Left cardiac atrium (tissue), 4 donors: Measurements from ENCODE around the gene RASGRP2. TPM values are rescaled to one million over a fixed set of nuclear protein-coding genes. Genes with fewer than 3 reads are reported as not detected.
A peak's percentile ranks its signal among the peaks of the same experiment; 100 is the strongest.

Source experiments
- ATAC-seq, 2 donors: fragments of 200-7000 bp; cut with Tn5 transposase; one replicate each; pipeline ENCODE4 v1.9.1; 2020; ENCODE audit warnings: mild to moderate bottlenecking in 2 of 2, moderate library complexity in 2 of 2
- DNase-seq: peaks from one replicate; pipeline ENCODE4 v3.0.0-alpha.2; 2020
- intact Hi-C, 2 donors: fragments of 100-400 bp; cut with DNase I; formaldehyde crosslinking; loops; one replicate each; pipeline versions ENCODE4 v1.14.1 to v1.15.1; 2022 to 2023
- total RNA-seq, 2 donors: library from RNA; stranded (reverse); fragmentation: NEBNext Ultra II Directional; extraction: Animal tissue kit (Norgen Biotek cat#: 25700); gene quantifications; one replicate each; pipeline ENCODE4 v1.2.1, GENCODE V29; 2021
- donor health status: DM: no; HTN: yes; CAD: no.
- donor health status: DM: no; HTN: yes; CAD: no; lungs with severe emphysema.
- donor health status: DM: yes; HTN: yes; CAD: no.
- donor health status: Dilated cardiomyopathy.

RASGRP2 gene
- total RNA-seq, 2 donors from 2014 or later = 25.3 to 37.1 TPM

GRCh38 chr11:64746486-64746885, 2.5 kb upstream of the RASGRP2 start:
- ATAC-seq (no peak), DNase-seq (no peak)
- intact Hi-C loops = no loop called here

- intact Hi-C loops = no loop called here
- ATAC-seq (peak; percentile 67 to 85), DNase-seq (peak; percentile 93)
These were observed 1.8 kb upstream of the RASGRP2 start for GRCh38 chr11:64745521-64746328.

- intact Hi-C loops = no loop called here
- ATAC-seq (peak; percentile 9 to 10), DNase-seq (peak; percentile 84)
These were observed 1.2 kb upstream of the RASGRP2 start for GRCh38 chr11:64745189-64745520.

GRCh38 chr11:64744544-64745188, 724 bp upstream of the RASGRP2 start:
- ATAC-seq (no peak), DNase-seq (peak; percentile 36)
- intact Hi-C loops = no loop called here

DNA sequence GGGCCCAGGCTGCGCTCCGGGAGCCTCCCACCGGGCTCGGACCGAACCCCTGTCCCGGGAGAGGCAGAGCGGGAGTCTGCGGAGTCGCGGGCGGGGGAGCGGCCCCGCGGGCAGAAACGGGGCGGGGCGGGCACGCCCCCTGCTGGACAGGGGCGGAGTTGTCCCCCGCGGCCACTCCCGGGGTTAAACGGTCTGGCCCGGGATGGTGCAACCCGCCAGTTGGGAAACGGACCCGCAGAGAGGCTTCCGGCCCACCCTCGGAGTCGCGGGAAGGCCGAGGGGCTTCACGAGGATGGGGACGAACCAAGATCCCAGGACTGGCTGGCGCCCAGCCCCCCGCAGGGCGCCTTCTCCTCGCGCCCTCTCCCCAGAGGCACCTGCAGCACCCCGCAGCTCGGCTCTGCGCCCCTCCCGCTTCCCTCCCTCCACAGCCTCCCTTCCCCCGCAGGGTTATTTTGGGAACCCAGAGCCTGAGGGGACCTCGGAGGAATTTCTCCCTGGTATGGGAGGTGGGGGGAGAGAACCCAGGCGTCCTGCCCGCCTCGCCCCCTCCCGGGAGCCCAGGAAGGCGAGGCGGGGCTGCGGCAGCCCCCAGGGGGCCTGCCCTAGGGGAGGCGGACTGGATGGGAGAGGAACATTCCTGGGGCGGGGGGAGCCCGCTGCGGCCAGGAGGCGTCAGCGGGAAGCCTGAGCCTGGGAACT, 902 bp downstream of the RASGRP2 start:
- peak; percentile 84 for DNase-seq
- ATAC-seq = peak; percentile 51
- intact Hi-C loops = no loop called here

DNA sequence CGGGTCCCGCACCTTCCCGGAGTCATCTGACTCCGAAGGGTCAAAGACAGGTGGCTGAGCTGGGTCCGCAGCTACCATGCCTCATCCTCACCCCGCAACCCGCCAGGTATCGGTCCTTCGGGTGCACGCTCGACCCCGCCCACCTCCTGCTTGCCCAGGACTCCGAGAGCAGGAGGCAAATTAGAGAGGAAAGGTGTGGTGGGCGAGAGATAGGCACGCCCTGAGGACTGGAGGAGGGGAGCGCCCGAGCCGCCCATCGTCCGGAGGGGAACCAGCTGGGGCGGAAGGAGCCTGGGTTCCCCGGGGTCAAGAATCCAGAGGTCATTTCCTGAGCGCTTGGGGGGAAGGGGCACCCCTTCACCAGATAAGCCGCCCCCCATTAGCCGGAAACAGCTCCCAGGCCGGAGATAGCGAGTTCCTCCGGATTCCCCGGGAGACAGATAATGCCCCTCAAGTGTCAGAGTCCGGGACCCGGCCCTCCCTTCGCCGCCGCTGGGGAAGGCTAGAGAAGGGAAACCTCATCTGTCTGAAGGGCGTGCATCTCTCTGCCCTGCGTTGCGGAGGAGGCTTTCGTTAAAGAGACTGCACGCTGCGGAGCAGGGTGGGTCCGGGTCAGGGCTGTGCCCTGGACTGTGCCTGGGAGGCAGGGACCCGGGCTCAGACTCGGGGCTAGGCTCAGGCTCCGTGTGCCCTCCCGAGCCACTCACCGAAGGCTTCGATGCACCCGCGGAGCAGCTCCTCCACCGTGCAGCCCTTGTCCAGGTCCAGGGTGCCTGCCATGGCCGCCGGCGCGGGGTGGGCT, 1.7 kb downstream of the RASGRP2 start:
- ATAC-seq = peak; percentile 2 to 3
- peak; percentile 61 for DNase-seq
- intact Hi-C loops = no loop called here

GRCh38 chr11:64741375-64742086, 2.4 kb downstream of the RASGRP2 start:
- no peak for DNase-seq
- intact Hi-C loops = no loop called here
- no peak for ATAC-seq

DNA sequence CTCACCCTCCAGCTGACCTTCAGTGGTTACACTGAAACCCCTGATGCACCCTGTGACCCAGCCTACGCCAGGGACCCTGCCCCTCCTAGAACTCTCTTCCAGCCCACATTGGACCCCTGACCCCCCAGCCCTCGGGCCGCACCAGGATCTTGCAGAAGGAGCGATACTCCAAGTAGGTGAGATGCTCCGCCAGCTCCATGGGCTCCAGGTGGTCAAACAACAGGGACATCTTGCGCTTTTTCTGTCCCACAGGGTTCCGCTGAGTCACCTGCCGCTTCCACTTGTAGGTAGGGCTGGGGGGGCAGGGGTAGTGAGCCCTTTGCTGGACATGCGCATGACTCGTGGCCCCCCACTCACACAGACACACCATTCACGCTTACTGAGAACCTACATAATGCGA, 4.1 kb downstream of the RASGRP2 start:
- intact Hi-C loops = no loop called here
- no peak for ATAC-seq
- no peak for DNase-seq

- intact Hi-C loops = no loop called here
- no peak for DNase-seq
- ATAC-seq = no peak
These were observed 7.3 kb downstream of the RASGRP2 start for GRCh38 chr11:64736654-64737053.

- intact Hi-C loops = no loop called here
- ATAC-seq (no peak), DNase-seq (no peak)
These were observed 8.2 kb downstream of the RASGRP2 start for GRCh38 chr11:64735725-64736259.

DNA sequence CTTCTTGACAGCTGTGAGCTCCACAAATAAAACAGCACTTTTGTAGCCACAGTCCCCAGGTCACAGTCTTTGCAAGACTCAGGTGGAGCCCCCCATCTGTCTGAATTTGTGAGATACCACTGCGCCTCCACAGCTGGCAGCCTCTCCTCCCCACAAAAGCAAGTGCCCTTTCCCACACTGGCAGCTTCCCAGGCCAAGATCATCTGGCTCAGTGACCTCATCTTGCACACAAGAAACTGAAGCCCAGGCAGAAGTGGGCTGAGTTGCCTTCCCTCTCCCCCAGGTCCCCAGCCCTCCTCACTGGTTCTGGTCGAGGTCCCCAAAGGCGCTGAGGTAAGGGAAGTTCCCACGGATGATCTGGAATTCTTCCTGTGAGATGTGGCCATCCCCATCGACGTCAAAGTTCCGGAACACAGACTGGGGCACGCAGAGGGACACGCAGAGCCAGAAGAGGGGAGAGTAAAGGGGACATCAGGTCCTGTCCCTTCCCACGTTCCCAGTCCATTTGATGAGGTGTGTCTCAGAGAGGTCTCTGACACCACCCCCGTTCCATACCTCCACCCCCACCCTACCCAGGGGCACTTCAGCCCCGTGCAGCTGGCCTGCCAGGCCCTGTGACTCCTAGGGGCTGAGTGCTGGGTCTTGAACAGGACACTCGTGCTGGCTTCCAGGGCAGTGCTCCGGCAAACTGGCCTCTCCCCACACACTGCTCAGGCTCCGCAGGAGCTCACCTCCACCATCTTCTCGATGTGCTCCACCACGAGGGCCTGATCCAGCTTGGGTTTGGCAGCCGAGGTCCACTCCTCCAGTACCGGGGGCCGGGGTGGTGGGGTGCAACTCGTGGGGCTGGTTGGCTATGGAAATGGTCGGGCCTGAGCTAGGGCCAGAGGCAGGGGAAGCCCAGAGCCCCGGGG, 8.9 kb downstream of the RASGRP2 start:
- ATAC-seq (no peak), DNase-seq (no peak)
- intact Hi-C loops = no loop called here

DNA sequence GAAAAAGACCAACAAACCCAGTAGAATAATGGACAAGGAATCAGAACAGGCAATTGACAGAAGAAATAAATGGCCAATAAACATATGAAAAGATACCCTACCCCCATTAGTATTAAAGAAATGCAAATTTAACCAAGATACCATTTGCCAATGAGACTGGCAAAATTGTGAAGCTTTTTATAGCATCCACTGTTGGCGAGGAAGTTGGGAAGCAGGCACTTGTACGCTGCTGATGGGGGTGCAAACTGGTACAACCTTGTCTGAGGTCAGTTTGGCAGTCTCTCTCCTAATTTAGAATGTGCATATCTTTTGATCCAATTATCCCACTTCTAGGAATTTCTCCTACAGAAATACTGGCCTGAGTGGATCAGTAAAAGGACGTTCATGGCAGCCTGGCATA, 12.3 kb downstream of the RASGRP2 start:
- DNase-seq (no peak), ATAC-seq (no peak)
- intact Hi-C loops = no loop called here

DNA sequence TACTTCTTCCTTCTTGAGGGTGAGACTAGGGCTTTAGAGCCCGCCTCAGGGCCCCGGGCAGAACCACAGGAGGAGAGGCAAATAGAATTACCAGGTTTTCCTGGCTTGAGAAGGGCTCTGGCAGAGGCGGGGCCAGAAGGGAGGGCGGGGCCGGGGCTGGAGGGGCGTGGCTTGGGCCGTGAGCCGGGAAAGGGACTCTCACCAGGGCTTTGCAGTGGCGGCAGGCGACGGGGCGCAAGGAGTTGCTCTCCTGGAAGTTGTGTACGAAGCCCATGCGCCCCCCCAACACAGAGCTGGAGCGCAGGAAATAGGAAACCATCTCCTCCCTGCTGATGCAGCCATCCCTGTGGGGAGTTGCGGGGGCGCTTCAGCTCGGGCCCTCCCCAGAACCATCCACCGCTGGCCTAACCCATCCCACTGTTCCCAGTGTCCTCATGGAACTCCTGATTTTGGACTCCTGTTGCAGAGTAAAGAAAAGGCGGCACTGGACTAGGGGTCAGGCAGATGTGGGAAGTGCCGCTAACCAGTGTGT, 14.0 kb downstream of the RASGRP2 start:
- DNase-seq (no peak), ATAC-seq (peak in 1 of 2 donors; percentile 50)
- intact Hi-C loops = no loop called here

DNA sequence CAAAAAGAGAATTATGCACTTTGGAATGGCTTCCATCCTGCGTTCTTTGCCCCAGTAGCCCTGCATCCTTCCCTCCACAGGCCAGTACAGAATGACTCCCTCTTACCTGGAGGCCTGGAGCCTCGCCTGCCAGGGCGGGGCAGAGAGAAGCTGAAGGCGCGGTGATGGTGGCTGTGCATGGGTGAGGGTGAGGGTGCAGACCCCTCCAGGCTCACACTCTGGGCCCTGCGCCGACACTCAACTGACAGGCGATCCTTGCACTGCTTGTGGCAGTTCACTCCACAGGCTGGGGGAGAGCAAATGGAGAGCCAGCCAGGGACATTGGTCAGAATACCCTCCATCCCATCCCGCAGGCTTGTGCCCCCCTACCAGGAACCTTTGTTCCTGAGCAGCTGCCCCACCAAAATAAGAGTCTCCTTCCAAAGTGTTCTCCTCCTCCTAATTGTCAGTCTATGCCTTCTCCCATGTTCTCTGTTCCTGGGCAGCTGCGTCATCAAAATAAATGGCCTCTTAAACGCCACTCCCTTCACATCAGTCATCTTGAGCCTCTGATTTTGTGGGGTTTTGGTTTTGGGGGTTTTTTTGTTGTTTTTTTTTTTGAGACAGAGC, 15.1 kb downstream of the RASGRP2 start:
- ATAC-seq = no peak
- intact Hi-C loops = no loop called here
- no peak for DNase-seq

DNA sequence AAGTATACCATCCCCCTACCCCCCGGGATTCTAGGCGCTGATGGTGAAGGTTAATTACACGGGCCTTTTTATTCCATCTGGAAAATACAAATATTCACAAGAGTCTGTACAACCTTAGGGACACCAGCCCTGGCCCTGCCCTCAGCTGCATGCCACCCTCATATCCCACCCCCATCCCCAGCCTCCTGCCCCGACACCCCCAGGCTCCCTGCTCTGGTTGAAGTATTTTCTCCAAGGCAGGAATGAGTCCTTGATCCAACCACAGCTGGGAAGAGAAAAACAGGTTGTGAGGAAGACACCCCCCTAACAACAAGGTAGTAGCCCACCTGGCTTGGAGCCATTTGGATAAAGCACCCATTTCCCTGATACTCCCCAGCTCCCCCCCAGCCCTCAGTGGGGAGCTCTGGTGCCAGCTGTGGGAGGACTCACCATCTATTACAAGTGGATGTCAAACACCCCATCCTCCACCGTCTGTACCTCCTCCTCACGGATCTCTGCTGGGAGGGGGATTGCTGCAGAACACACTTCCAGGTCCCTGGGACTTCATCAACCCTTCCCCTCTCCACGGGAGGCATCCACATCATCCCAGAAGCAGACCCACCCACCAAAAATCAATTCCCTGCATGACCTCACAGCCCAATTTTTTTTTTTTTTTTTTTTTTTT, 16.9 kb downstream of the RASGRP2 start:
- intact Hi-C loops = no loop called here
- DNase-seq = no peak

GRCh38 chr11:64726211-64726641, 17.7 kb downstream of the RASGRP2 start:
- intact Hi-C loops = no loop called here
- ATAC-seq (no peak), DNase-seq (no peak)

More for the DNA sequence above, 16.9 kb downstream of the RASGRP2 start:
- ATAC-seq = no peak
